Measurements from ENCODE around the gene ATXN7L1. TPM values are rescaled to one million over a fixed set of nuclear protein-coding genes. Genes with fewer than 3 reads are reported as not detected.

The ATXN7L1 gene
- total and polyA plus RNA-seq, 2 of the 8 experiments (the other 6 are each of a cell fraction or from before 2014, with no cell fraction given): 14.3 to 34.0 TPM

DNA sequence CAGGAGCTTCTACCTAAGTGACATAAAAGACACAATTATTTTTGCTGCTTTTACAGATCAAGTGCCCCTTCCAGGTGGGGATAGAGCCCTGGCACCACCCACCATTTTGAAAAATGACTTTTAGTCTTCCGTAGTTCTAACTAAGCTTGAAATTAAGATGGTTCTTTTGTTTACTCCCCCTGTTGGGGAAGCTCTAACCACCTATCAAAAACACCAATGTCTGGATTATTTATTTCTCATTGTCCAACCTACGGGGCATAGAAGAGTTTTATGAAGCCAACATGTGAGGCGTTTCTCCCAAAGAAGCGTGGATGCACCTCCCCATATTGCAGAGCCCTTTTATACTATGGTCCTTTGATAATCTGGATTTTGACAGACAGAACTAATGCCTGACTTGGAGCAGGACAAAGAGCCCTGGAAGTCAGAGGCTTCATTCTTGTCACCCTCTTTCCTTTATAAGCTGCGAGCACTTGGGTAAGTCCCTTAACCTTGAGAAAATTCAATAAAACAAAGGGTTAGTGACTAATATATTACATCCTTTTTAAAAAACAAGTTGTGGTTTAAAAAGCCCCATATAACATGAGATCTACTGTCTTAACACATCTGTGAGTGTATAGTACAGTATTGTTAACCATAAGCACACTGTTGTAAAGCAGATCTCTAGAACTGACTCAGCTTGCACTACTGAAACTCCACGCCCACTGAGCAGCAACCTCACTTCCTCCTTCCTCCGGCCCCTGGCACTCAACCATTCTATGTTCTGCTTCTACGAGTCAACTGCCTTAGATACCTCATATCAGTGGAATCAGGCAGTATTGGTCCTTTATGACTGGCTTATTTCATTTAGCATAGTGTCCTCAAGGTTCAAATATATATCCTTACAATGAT lies 67.5 kb downstream of the ATXN7L1 start:
- H4K91ac ChIP-seq (replicated peaks; ENCODE audit: insufficient read length, low read length): no peak overlapping the region
- H3K79me2 ChIP-seq (ENCODE audit: control insufficient read depth in 1 of 2, insufficient read depth in 2 of 2, low read length in 2 of 2): no peaks in the 10 kb centered on the region; a peak in 1 of 4 replicates
- no peak overlapping the region for H2BK120ac ChIP-seq (replicated peaks; ENCODE audit: low read depth, low read length)
- no peak overlapping the region for H2BK20ac ChIP-seq (ENCODE audit: low read length)
- FAIRE-seq (no peak), DNase-seq (ENCODE audit: low read depth in 1 of 2, low spot score in 2 of 2) (no peak)
- no peak overlapping the region for H3K14ac ChIP-seq (ENCODE audit: insufficient read length)
- no peak overlapping the region for H4K8ac ChIP-seq (ENCODE audit: extremely low read depth, insufficient read depth, low read length)
- no peak overlapping the region for H2BK12ac ChIP-seq (ENCODE audit: low read depth, low read length)
- H3K4ac ChIP-seq (replicated peaks; ENCODE audit: insufficient read length, low read depth, low read length): no peak overlapping the region
- no peaks in the 10 kb centered on the region for H3K9me3 ChIP-seq (ENCODE audit: insufficient read depth in 2 of 2, low read depth in 1 of 2, low read length in 1 of 2)
- no peaks in the 10 kb centered on the region for H3K27me3 ChIP-seq (replicated peaks in 1 of 4; ENCODE audit: control insufficient read depth in 3 of 4, extremely low read depth in 1 of 4, insufficient read depth in 3 of 4, low read length in 3 of 4)
- H3K27ac ChIP-seq (ENCODE audit: low read depth, low read length): no peak overlapping the region
- no peak overlapping the region for H2BK15ac ChIP-seq (ENCODE audit: low read length)
- 82% methylated on average over 8 of the region's 8 CpGs; no CpG with 5 or more reads in 1 of the 2 experiments for WGBS, 2 experiments (ENCODE audit: extremely low coverage in 1 of 2, insufficient coverage in 1 of 2, insufficient read length in 1 of 2, insufficient replicate concordance in 2 of 2, low coverage in 1 of 2, low lambda C conversion rate in 2 of 2, missing lambda C conversion rate in 1 of 2)
- H2AK5ac ChIP-seq (ENCODE audit: low read depth, low read length): no peak overlapping the region
- H3K4me2 ChIP-seq (ENCODE audit: insufficient read depth in 1 of 2, low read depth in 2 of 2, low read length in 2 of 2): no peak overlapping the region
- no peaks in the 10 kb centered on the region; a peak in 1 of 8 replicates for H3K36me3 ChIP-seq (ENCODE audit: control insufficient read depth in 2 of 4, insufficient read depth in 4 of 4, low read length in 3 of 4)
- H3K9ac ChIP-seq (replicated peaks in 1 of 4; ENCODE audit: extremely low read depth in 1 of 4, low read depth in 3 of 4, low read length in 3 of 4): no peak overlapping the region
- H3K4me1 ChIP-seq (replicated peaks in 1 of 4; ENCODE audit: control insufficient read depth in 3 of 4, insufficient read depth in 4 of 4, low read length in 3 of 4): peaks cover 6 to 14% (median 9%) of the 10 kb centered on the region in 4 experiments; a peak in 5 of 7 replicates
- no peak overlapping the region for H3K23ac ChIP-seq (ENCODE audit: insufficient read length)
- H2BK5ac ChIP-seq (ENCODE audit: low read depth, low read length): no peak overlapping the region
- no peaks in the 10 kb centered on the region; the same call in 1 of the 2 replicates for H3K79me1 ChIP-seq (ENCODE audit: low read depth, low read length)
- CTCF ChIA-PET (ENCODE audit: partially characterized antibody): interaction anchor here (0.6 to 5.1 kb wide), 6 partner anchors 14 to 221 kb away, joined by 3 to 39 read pairs (median 3); no protein-coding TSS in a partner anchor
- H4K20me1 ChIP-seq (replicated peaks in 1 of 2; ENCODE audit: control insufficient read depth in 1 of 2, insufficient read depth in 2 of 2, low read length in 2 of 2): peaks cover 3 to 7% of the 10 kb centered on the region in 2 experiments
- no peak overlapping the region for H2AFZ ChIP-seq (ENCODE audit: low read length)
- H4K5ac ChIP-seq (ENCODE audit: insufficient read length, low read depth, low read length): no peak overlapping the region
- no peak overlapping the region for H3K56ac ChIP-seq (replicated peaks; ENCODE audit: insufficient read length, low read depth, low read length)
- H3K4me3 ChIP-seq (ENCODE audit: extremely low read depth in 1 of 4, insufficient read depth in 2 of 4, low read depth in 3 of 4, low read length in 4 of 4): no peak overlapping the region
- H3K23me2 ChIP-seq (ENCODE audit: low read depth, low read length): no peaks in the 10 kb centered on the region
- H3K18ac ChIP-seq (ENCODE audit: extremely low read depth, low read length): no peak overlapping the region
- POLR2A ChIA-PET (ENCODE audit: partially characterized antibody): interaction anchor here (0.6 kb wide), 2 partner anchors 67 to 268 kb away, joined by 3 to 4 read pairs; no protein-coding TSS in a partner anchor
- TF ChIP-seq KDM1A (IDR thresholded peaks at IDR 0.05; ENCODE audit: borderline replicate concordance, low read length) (no peak), CHD1 (IDR thresholded peaks at IDR 0.05; ENCODE audit: low read depth, low read length) (no peak)
- TF ChIP-seq, protein P1, sequence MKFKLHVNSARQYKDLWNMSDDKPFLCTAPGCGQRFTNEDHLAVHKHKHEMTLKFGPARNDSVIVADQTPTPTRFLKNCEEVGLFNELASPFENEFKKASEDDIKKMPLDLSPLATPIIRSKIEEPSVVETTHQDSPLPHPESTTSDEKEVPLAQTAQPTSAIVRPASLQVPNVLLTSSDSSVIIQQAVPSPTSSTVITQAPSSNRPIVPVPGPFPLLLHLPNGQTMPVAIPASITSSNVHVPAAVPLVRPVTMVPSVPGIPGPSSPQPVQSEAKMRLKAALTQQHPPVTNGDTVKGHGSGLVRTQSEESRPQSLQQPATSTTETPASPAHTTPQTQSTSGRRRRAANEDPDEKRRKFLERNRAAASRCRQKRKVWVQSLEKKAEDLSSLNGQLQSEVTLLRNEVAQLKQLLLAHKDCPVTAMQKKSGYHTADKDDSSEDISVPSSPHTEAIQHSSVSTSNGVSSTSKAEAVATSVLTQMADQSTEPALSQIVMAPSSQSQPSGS (IDR thresholded peaks at IDR 0.05; ENCODE audit: low read length): no peak

Measured in H1 (cell line).